OCI-M1 (cell line): ENCODE results near the gene GRK5.
A peak's percentile ranks its signal among the peaks of the same experiment; 100 is the strongest.
"Not testable (repeated sequence)": the region's sequence is repeated elsewhere in the genome, so short reads cannot be mapped to it uniquely, and the experiment has no call there.

Experiments
- DNase-seq: peaks from one replicate; lab custom pipeline; 2025; lab: John Stamatoyannopoulos, UW

Gene GRK5

DNA sequence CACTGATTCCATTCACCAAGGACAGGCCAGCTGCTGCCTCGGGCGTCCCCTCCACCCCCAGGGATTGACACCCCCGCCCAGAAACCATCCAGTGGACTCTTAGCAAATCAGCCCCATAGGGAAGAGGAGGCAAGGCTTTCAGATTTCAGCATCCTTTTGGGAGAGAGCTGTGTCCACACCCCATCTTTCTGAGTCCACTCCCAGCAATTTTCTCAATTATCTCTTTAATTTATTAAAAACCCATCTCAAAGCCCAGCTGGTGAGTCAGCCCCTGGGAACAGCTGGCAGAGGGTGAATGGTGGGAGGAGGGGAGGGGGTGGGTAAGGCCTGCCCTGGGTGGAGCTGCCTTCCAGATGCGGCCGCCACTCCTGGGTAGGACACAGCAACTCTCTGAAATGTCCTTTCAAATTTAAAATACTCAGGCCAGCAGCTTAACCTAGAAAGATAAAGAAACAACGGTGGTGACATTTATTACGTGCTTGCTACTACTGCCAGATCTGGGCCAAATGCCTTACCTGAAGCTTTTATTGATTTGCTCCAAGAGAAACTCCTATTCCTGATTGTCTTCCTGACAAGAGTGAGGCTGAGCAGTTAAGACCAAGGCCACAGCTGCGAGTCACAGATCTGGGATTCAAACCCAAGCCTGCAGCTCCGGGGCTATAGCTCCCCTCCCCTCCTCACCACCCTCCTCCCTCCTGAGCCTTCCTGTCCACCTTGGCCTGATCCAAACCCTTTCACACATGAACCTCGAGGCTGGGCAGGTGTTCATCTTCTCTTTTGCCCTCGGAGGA, 214.7 kb downstream of the GRK5 start:
- DNase-seq, result no peak

DNA sequence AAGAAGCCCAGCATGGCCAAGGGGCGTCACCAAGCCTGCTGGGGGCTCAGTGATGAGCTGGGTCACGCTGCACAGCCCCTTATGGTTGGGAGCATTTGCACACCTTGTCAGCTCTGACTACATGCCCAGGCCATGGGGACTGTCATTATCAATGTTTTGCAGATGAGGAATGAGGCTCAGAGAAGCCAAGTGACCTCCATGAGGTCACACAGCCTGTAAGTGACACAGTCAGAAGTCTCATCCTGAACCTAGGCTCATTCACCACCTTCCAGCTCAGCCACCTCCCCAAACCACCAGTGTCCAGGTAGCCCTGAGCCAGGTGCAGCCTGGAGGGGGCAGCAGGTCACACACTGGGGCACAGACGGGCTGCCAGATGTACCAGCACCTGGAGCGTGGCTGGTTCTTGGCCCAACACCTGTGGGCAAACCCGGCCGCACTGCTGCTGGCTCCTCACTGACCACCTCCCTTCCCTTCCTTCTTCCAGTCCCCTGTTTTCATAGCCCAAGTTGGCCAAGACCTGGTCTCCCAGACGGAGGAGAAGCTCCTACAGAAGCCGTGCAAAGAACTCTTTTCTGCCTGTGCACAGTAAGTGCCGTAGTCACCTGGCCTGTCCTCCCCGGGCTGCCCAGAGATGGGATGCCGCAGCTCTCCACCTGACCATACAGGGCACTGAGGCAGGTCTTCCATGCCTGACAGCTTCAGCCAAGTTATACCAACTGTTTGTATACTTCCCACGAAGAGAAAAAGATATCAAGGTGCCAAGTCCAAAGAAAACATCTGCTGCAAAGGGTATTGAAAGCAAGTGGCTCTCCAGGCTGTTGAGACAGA, 215.5 kb downstream of the GRK5 start:
- DNase-seq, result no peak

DNA sequence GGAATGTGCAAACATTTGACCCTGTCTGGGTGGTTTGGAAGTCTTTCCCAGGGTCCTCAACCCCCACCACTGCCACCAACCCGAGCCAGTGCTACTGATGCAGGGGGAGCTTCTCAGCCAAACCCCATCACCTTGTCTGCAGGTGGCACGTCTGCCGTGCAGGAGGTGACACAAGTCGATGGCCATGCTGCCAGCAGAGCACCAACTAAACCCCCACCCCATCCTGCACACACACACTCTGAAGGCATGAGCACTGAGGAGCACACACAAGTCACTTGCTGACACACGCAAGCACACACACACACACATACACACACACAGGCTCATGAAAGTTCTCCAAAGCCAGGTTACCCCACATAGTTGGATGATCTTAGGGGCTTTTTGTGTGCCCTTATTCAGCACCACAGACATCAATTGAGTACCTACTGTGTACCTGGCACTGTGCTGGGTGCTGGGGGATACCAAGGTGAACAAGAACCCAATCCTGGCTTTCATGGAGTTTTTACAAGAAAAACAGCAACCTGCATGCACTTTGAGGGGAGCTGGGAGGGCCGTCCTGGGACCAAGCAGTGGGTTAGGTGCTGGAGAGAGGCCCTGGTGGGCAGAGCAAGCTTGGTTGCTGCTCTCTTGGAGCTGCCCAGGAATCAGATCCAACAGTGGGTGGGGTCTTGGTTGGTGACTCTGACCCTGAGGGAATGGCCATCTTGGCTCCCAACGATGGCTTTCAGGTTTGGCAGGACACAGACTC, 216.3 kb downstream of the GRK5 start:
- no peak for DNase-seq

DNA sequence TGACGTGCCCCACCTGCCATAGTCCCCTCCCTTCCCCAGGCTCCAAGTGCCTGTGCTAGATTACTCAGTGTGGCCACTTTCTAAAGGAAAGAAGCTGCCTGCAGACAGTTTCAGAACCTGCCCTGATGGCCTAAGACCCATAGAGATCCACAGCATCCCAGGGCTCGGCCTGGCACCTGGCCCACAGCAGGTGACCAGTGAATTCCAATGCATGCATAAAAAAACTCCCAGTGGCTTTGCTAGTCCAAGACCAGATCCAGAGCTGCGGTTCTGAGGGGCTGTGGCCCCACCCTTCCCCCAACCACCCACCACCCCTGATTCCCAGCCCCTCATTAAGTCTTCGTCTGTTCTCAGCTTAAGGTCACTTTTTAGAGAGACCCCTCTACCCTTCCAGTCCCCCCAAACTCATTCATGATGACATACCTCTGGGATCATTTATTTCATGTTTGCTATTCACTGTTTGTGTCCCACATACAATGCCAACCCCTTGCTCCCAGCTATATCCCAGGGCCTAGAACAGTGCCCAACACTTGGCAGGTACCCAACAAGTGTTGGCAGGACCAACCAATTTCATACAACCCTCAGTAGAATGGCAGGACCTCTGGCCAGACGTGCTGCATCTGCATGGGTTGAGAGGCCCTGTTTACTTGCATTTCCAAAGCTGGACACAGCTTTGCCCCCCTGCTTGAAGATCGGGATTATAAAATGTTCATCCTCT, 217.0 kb downstream of the GRK5 start:
- no peak for DNase-seq

DNA sequence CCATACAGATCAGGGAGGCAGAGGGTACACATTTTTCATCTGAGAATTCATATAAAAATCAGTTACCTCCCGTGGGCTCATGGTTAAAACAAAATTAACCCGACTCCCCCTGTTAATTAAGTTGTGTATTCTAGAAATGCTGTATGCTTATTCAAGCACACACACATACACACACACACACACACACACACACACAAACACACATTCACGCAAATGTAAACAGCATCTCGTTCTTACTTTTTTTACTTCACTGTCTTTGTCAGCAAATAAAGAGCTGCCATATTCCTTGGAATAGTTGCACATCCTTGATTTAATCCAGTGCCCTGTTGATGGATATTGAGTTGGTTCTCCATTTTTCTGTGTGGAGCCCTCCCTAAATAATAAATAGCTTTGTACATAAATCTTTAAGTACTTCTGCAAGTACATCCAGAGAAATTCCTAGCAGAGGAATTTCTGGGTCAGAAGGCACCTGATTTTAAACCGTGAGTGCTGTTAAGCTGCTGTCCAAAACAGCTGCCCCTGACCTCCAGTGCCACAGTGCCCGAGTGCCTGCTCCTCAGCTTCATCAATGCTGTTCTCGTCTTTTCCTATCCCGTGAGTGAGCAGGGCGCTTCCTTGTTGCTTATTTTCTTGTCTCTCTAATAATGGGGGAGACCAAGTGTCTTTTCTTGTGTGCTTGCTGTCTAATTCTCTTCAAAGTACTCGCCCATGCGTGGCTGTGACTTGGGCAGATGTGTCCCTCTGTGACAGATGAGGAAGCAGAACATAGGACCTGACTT, 217.9 kb downstream of the GRK5 start:
- no peak for DNase-seq

DNA sequence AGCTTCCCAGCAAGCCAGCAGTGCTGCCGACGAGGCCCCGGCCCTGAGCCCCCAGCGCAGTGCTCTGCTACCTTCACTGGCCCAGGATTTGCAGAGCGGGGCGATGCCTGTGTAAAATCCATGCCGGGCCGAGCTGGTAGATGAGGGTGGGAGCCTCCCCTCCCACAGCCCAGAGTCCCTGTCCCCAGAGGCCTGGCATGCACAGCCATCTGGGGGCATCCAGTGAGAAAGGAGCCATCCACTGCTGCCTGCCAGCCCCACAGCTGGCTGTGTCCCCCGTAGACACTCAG, 218.5 kb downstream of the GRK5 start:
- no peak for DNase-seq

DNA sequence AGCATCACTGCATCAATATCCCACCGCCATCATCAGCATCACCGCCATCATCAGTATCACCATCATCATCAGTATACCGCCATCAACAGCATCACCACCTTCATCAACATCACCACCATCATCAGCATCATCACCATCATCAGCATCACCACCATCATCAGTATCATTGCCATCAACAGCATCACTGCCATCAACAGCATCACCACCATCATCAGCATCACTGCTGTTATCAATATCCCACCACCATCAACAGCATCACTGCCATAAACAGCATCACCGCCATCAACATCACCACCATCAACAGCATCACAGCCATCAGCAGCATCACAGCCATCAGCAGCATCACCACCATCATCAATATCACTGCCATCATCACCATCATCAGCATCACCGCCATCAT, 219.3 kb downstream of the GRK5 start:
- no peak for DNase-seq

DNA sequence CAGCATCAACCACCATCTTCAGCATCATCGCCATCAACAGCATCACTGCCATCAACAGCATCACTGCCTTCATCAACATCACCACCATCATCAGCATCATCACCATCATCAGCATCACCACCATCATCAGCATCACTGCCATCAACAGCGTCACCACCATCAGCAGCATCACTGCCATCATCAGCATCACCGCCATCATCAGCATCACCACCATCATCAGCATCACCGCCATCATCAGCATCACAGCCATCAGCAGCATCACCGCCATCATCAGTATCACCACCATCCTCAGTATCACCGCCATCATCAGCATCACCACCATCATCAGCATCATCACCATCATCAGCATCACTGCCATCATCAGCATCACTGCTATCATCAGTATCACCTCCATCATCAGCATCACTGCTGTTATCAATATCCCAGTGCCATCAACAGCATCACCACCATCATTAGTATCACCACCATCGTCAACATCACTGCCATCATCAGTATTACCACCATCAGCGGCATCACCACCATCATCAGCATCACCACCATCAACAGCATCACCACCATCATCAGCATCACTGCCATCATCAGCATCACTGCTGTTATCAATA, 220.0 kb downstream of the GRK5 start:
- DNase-seq, result no peak

DNA sequence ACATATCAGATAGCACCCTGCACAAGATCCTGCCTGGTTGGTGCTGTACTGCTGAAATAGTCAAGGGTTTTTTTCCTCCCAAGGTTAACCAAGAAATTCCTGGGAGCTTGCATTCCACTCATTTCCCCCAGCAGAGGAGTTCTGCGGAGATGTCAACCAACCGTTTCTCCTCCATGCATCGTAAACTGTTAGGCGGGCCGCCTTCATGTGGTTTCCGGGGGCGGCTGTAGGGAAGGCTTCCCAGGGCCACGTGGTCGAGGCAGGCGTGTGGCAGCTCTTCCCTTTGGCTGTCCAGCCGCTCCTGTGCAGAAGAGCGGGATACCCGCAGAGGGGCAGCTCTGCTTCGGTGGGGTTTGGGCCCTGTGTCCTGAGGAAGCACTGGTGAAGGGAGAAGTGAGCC, 221.4 kb downstream of the GRK5 start:
- DNase-seq, result no peak

DNA sequence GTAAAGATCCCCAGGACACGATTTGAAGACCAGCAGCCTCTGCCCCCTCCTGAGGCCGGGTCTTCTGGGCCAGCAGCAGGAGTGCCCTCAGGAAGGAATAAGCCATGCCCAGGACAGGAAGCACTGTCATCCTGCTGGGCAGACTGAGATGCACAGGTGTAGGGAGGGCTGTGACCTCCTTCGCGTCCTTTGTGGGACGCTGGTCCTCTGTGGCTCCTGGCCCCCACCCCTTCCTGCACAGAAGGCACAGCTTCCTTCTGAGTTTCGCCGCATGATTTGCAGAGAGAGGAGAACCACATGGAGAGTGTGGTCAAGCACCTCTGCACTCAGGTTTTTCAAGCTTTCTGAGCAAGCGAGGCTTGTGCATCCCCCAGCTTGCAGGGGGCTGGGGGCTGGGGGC, 222.4 kb downstream of the GRK5 start:
- no peak for DNase-seq

DNA sequence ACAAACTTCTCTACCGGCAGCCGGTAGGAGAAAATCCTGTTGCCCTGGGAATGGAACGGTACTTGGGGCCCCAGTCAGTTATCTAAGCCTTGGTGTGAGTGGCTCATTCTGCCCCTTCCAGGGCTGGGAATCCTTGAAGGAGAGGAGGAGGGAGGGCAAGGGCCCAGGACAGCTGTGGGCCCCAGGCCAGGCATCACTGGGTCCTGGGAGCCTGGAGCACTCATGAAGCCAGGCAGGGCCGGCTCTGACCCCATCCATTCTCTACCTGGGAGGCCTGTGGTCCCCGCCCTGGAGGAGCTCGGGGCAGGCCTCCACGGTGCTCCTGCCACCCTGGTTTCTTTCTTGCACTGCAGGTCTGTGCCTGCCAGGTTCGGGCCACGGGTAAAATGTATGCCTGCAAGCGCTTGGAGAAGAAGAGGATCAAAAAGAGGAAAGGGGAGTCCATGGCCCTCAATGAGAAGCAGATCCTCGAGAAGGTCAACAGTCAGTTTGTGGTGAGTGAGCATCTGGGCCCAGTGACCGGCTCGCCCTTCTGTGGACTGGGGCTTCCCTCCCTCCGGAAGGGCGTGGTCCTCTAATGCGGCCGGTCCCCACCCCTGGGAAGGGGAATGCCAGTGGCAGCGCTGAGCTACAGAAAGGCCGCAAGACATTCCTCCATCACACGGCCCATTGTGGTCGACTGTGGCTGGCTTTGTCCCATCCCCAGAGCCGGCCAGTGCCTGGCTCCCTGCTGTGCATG, 223.8 kb downstream of the GRK5 start:
- peak; percentile 30 for DNase-seq

DNA sequence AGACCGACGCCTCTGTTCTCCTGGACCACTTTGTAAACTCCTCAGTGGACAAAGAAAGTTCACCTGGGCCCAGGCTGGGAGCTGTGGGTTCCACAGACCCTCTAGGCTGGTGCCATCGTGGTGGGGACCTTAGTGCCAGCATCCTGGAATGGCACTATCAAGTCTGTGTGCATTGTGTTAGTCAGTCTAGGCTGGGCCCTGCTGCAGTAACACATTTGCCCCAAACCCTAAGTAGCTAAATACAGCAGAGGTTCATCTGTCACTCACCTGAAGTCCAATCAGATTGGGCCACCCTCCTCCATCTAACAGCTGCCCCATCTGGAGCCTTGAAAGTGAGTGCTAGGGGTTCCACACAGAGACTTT, 224.4 kb downstream of the GRK5 start:
- no peak for DNase-seq

DNA sequence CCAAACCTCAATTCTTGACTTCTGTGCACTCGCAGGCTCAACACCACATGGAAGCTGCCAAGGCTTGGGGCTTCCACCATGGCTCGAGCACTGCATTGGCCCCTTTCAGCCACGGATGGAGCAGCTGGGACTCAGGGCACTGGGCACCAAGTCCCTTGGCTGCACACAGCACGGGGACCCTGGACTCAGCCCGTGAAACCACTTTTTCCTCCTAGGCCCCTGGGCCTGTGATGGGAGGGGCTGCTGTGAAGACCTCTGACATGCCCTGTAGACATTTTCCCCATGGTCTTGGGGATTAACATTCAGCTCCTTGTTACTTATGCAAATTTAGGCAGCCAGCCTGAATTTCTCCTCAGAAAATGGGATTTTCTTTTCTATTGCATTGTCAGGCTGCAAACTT, 227.6 kb downstream of the GRK5 start:
- DNase-seq, result not testable (repeated sequence)

DNA sequence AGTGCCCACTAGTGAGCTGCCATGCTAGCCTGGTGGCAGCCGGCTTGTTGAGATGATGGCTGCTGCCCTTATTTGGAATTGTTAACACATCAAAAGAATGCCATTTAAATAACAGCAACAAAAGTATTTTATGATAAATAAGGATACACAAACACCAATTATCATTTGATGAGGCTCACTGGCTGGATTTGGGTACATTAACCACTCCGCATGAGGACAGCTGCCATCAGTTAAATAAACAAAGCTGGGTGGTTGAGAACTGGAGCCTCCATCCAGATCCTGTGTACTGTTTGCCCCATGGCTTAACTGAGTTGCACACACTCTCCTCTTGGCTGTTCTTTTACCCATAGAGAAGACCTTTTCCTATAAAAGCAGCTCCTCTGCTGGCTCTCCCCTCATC, 231.3 kb downstream of the GRK5 start:
- DNase-seq, result no peak

DNA sequence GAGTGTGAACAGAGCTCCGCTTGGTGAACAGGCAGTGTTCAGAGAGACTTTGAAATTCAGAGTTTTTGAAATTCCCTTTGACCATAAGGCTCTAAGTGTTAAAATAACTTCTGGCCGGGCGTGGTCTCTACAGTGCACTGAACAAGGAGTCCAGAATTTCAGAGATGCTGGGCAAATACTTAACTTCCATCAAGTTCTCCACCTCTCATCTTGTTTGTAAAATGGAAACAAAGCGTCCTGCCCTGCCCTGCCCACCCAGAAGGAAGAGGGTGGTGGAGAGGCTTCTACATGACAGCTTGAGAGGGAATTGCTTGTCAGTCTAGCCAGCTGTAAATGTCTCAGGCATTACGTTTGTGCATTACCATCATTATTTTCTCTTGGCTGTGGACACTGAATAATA, 232.6 kb downstream of the GRK5 start:
- no peak for DNase-seq

DNA sequence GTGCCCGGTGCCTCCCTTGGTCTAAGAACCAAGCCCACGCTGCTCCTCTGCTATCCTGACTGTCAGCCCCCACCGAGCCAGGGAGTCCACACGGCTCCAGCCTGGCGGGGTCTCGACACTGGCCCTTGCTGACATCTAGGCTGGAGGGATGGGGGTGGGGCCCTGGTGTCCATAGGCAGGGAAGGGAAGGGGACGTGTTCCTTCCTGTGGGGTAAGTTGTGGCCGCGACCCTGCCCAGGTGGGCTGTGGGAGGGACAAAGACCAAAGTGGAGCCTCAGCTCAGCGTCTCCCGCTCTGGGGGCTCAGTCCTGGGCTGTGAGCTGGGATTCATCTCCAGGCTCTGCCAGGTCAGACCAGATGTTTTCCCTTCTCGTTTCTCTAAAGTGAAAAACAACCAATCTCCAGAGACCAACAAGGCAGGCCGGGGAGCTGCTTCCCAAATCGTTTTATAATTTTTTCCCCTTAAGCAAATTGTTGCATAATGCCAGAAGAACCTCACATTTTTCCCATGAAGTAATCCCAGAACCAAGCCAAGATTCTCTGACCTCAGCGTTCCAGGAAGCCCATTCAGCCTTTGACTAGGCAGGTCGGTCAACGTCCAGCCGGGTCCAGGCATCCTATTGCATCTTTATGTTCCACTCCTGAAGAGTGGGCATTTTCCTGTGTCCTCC, 233.9 kb downstream of the GRK5 start:
- no peak for DNase-seq

DNA sequence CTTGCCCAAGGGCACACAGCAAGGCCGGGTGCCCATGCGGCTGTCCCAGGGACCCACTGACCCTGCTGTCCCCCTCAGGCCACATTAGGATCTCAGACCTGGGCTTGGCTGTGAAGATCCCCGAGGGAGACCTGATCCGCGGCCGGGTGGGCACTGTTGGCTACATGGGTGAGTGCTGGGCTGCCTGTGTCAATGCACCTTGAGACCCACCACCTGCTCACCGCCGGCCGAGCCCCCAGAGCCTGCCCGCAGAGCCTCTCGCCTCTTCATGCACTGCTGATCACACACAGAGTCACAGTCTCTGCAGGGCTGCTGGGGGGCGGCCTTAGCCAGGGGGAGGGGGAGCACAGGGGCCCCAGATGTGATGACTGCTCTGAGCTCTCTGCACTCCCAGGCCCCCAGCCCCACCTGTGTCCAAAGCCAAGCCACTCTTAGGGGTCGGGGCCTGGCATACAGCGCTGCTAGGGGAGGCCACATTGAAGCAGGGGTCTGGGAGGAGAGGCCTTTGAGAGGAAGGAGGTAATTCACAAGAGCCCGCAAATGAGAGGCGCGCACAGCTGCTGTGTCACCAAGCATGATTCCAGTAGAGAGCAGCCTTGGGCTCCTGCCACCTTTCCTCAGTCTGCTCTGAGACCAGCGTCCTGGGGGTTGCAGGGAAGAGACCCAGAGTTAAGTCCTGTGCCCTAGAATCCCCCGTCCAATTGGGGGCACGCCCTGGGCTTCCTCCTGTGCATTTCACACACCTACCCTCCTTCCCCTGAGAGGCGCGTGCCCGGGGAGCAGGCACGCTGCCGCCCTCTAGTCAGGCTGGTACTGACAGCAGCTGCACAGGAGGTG, 234.8 kb downstream of the GRK5 start:
- no peak for DNase-seq

DNA sequence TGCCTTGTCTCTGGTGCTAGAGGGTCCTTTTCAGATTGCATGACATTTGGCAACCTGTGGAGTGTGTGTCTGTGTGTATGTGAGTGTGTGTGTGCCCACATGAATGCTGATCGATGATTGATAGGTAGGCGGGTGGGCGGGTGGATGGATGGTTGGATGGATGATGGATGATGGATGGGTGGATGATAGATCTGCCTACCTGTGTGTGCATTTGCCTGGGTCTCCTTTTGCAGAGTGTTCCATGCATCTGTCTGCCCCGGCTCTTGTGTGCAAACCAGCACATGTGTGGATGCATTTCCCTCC, 235.3 kb downstream of the GRK5 start:
- no peak for DNase-seq

DNA sequence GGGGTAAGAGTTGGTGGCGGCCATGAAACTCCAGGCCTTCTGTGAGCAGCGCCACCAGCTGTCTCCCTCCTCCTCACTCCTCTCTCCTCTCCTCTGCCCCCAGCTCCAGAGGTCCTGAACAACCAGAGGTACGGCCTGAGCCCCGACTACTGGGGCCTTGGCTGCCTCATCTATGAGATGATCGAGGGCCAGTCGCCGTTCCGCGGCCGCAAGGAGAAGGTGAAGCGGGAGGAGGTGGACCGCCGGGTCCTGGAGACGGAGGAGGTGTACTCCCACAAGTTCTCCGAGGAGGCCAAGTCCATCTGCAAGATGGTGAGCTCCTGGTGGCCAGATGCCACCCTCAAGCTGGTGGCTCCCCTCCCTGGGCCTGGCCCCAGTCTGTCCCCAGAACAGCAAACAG, 236.1 kb downstream of the GRK5 start:
- no peak for DNase-seq
